HG02870 (cell line): ENCODE measurements around the gene SLC2A1.

Experiments
- ATAC-seq: cut with Tn5 transposase; IDR thresholded peaks from one replicate; pipeline ENCODE4 v1.9.1; 2021; ENCODE audit warnings: mild to moderate bottlenecking, moderate library complexity; ENCODE audit not compliant: unreplicated experiment

SLC2A1 gene

DNA sequence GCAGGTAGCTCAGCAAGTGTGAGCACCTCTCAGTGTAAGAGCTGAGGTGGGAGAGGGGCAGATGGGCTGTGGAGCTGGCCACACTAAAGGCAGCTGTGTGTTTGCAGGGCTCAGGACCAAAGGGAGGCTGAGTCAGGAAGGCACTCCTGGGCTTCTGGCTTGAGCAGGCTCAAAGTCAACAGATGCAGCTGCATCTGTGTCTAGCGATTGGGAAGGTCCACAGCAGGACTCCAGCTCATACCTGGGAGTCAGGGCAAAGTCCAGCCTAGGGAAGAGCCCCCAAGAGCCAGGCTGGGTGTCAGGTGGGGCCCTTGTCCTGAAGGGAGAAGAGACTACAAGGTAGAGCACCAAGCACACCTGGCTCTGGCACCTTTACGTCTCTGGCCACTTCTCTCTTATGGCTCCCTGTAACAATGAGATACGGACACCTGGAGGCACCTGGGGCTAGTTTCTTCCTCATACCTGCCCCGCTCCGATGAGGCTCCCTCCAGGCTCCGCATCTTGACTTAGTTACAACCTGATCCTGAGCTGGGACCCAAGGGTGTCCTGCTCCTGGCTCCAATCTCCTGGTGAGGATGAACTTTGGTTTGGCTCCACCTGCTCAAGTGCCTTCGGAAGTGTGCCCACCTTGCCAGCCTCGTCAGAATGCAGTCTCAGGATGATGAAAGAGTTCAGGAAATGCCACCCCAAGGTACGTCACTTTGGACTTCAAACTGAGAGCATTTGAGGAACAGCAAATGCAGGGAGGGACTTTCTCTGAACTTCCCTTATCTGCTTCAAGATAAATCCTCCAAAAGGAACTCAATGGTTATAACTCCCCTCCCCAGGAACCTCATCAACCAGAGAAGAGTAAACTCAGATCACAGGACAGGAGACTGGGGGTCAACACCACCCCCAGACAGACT is 21.5 kb upstream of the SLC2A1 start:
- no peak for ATAC-seq

DNA sequence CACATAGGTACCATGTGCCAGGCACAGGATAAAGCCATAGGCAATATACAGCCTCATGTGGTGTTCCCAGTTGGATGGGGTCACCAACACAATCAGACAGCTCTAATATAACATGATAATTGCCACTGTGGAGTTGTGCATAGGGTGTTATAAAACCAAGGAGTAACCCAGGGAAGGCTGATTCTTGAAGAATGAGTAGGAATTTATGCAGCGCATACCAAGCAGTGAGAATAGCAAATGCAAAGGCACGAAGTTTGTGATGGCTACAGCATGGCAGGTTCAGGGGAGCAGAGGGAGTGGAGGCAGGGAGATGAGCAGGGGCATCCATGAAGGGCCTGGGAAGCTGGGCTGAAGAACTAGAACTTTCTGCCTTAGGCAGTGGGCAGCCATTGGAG is 20.4 kb upstream of the SLC2A1 start:
- no peak for ATAC-seq

DNA sequence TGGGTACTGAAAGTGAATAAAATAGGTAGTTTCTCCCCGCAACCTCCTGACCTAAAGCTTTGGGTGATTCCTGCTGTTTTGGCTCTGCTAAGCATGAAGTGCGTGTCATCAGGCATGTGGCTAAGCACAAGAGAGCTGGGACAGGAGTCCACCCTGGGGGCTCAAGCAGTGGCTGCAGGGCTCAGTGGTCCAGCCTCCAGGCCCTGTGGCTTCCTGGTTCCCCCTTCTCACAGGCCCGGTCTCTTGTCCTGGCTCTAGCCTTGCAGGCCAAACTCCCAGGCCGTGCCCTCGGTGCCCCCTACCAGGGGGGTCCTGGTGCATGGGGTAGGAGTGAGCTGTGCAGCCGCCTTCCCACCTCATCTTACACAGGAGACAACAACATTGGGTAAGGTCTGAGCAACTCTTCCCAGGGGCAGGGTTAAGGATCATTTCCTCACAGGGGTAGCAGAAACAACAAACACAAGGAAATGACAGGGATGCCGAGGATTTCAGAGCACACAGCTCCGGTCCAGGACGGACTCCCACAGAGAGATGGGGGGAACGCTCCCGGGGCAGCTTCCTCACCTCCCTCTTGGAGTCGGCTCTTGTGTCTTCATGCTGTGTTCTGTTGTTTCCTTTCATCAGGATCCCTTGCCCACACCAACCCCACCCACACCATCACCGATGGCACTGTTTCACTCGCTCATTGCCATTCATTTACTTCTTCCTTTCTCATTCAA is 19.8 kb upstream of the SLC2A1 start:
- ATAC-seq, result no peak

DNA sequence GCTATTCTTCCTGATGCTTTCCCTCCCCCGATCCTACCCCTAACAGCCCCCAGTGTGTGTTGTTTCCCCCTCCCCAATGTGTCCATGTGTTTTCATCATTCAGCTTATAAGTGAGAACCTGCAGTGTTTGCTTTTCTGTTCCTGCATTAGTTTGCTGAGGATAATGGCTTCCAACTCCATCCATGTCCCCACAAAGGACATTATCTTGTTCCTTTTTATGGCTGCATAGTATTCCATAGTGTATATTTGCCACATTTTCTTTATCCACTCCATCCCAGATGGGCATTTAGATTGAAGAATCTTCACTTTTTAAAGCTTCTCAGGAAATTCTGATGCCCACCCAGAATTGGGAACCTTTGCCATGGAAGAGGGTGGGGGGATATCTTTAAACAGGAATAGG is 19.0 kb upstream of the SLC2A1 start:
- ATAC-seq, result no peak

DNA sequence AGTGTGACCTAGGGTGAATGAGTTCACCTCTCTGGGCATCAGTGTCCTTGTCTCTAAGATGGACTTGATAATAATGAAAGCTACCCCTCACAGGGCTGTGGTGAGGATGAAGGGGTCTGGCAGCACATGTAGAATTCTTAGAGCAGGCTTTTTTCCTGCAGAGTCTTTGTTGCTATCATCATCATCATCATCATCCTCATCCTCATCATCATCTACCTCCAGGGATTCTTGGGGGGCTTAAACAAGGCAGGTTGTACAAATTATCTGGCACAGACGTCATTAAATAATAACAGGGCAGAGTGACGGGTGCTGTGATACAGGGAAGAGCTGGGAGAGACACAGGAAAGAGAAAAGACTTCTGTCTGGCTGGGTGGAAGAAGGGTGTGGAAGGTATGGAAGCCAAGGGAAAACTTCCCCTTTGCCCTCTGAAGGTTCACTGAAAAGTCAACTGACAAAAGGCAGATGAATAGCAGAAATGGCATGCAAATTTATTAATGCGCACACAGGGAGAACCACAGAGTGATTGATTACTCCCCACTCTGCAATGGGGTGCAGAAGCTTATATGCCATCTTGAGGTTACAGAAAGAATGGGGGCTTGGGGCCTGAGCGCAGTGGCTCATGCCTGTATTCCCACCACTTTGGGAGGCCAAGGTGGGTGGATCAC is 17.0 kb upstream of the SLC2A1 start:
- no peak for ATAC-seq

DNA sequence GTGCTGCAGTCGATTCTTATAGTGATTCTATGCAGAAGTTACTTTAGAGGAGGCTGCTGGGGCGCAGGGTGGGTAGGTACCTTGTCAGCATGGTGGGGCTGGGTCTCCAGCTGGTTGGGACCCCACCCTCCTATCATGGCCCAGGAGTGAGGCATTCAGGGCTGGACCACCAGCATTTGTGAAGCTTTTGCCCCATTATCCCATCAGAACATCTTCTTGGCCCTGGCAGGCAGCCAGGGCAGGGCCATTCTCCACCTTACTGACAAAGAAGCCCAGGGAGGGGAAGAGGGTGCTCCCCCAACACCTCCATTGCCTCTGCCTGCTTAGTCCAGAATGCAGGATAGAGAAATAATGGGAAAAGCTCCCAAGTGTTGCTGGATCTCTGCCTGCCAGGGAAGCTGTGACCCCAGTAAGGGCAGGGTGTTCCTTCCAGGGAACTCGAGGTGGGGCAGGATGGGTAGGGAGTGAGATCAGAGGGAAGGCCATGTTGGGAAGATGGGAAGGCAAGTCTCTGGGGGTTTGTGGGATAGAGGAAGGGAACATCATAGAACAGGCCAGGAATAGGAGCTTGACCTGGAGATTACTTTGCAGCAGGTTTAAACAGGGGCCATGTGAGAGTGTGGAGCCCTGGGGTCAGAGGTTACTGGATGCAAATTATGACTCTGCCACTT is 16.2 kb upstream of the SLC2A1 start:
- no peak for ATAC-seq

DNA sequence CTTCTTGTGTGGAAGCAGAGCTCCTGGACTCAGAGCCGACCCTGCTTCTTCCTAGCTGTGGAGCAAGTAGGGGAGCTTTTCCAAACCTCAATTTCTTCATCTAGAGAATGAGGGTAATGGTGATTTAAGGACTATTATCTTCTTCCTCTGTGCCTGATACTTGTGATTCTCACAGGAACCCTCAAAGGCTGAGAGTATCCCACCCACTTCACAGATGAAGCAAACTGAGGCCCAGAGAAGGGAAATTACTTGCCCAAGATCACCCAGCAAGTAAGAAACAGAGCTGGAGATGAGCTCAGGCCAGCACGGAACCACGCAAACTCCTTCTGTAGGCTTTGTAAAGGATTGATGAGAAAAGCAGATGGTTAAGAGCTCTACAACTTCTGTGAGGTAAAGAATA is 15.1 kb upstream of the SLC2A1 start:
- no peak for ATAC-seq

DNA sequence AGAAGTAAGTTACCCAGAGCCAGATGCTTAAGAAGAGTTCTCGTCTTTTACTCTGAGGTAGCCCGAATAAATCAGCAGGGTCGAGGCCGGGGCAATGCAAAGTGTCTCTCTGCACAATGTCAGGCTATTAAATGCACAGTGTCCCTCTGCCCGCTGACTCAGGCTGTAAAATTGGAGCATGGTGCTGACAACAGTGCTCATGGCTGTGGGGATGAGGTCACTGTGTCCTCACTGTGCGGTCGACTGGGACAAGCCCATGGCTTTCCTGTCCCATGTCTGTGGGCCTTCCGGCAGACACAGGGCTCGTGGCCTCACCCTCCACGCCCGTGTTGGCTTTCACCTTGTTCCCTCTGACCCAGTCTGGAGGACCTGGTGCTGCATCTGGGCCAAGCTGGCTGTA is 14.6 kb upstream of the SLC2A1 start:
- no peak for ATAC-seq

DNA sequence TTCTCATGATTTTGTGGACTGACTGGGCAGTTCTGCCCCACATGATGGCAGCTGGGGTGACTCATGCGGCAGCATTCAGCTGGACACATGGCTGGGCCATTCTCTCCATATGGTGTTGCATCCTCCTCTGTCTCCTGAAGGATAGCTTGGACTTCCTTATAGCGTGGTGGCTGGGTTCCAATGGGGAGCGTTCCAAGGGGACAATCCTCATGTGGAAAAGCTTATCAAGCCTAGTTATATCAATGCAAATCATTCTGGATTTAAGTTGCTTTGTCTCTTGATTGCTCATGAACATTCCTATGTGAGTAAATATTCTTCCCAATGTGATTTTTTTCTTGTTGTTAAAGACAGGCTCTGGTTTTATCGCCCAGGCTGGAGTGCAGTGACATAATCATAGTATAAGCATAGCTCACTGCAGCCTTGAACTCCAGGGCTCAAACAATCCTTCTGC is 13.2 kb upstream of the SLC2A1 start:
- no peak for ATAC-seq

DNA sequence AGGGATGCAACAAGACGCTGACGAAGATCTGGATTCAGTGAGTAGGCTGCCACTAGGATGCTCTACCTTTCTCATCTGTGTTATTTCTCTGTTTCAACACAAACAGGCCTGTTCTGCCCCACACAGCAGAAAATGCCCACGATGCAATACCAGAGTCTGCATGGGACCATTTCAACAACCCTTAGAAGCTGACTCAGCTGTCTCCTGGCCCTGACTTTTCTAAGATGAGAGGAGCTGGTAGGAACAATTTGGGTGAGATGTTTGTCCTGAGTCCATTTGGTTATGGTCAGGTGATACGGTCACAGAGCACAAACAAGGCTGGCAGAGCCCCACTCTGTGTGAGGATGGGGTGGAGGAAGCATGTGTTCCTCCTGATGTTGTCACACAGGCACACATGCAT is 11.5 kb upstream of the SLC2A1 start:
- ATAC-seq, result no peak

DNA sequence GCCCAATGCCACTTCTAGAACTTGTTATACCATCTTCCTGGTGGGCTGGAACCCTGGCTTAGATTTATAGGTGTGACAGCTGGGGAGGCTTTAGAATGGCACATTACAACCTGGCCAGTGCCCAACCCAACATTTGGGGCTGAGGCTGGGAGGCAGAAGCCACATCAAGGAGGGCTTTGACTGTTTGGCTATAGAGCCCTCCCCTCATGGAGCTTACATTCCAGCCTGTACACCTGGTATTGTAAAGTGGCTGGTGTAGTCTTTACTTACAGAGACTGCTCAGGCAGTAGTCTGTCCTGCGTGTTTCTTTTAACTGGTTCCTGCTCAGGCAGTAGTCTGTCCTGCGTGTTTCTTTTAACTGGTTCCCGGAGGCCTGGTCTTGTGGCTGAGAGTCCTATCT is 10.0 kb upstream of the SLC2A1 start:
- no peak for ATAC-seq

DNA sequence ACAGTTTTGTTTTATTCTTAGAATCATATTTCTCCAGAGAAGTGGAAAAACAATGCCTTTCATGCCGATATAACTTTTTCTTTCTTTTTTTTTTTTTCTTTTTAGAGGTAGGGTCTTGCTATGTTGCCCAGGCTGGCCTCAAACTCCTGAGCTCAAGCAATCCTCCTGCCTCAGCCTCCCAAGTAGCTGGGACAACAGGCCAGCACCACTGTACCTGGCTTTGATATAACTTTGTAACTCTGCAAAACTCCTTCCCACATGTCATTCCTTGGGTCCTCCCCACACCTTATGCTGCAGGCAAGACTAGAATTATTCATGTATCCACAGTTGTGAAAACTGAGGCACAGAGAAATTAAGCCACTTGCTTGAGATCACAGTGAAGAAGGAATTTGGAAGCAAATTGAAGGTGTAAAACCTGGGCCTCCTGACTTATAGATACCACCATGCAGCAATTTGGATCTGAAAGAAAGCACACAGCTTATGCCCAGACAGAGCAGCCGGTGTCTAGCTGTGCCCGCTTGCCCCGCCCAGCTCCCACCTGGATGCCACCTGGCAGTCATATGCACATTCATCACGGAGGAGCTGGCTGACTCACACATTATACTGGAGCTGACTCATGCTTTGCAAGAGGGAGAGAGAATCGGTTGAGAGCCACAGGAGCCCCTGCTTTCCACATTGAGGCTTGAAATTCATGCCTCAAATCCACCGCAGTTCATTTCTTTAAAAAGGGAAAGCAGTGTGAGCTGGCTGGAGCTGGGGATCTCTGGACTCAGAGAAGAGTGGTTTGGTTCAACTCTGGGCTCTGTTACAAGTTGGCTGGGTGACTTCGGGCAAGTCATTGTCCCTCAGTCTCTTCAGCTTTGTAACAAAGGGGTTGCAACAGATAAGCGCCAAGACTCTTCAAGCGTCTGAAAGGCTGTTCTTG is 8.3 kb upstream of the SLC2A1 start:
- no peak for ATAC-seq

DNA sequence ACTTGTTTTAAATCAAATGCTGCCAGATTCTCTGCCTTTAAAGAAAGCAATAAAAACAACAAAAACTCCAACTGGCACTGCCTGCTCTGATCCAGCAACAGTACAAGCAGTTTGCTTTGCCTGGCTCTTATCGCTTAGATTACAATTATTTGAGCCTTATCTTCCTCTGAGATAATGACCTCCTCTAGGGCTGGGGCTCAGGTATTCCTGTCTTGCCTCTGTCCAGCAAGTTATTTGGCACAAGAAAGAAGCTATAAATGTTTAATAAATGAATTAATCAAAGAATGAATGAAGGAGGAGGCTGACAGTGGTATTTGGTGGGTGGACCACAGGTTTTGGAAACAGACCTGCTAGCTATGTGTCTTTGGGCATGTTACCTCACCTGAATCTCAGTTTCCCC is 6.7 kb upstream of the SLC2A1 start:
- no peak for ATAC-seq

DNA sequence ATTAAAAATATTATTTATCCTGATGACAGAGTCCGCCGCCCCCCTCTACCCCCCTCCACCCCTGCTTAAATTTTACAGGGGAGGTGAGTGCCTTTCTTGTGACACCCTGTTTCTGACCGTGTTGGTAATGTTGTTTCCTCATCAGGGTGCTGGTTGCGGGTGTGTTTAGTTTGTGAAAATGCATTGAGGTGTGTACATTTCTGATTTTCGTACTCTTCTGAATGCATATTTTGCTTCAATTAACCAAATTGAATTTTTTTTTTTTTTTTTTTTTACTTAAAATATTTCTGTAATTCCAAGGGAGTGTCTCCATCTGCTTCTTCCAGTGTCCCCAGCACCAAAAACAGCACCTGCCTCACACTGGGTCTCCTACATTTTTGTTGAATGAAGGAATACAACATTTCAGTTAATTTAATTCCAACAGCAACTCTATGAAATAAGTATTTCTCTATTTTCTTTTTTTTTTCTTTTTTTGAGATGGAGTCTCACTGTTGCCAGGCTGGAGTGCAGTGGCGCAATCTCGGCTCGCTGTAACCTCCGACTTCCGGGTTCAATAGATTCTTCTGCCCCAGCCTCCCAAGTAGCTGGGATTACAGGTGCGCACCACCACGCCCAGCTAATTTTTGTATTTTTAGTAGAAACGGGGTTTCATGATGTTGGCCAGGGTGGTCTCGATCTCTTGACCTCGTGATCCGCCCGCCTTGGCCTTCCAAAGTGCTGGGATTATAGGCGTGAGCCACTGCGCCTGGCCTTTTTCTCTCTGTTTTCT is 5.6 kb upstream of the SLC2A1 start:
- ATAC-seq, result no peak

DNA sequence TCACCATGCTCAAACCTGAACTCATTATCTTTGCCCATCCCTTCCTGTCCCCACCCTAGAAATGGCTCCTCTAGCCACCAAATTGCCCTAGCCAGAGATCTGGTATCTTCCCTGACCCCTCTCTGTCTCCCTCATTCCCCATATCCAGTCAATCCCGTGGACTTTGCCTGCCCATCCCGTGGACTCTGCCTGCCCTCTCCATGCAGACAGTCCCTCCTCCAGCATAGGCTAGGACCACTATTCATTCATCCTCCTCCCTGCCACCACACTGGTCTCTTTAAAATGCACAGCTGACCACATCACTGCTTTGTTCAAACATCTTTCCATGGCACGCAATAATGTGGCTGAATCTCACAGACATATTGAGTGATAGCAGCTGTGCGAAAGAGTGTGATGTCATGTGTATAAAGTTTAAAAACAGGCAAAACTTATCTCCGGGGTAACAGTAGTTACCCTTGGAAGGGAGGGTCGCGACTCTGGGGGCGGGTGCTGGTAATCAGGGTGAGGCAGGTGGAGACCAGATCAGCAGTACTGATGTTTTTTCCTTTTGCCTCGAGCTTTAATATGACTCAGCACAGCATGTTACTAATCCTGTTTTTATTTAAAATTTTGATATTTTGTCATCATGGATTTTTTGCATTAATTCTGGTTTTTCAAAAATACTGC is 4.8 kb upstream of the SLC2A1 start:
- no peak for ATAC-seq

DNA sequence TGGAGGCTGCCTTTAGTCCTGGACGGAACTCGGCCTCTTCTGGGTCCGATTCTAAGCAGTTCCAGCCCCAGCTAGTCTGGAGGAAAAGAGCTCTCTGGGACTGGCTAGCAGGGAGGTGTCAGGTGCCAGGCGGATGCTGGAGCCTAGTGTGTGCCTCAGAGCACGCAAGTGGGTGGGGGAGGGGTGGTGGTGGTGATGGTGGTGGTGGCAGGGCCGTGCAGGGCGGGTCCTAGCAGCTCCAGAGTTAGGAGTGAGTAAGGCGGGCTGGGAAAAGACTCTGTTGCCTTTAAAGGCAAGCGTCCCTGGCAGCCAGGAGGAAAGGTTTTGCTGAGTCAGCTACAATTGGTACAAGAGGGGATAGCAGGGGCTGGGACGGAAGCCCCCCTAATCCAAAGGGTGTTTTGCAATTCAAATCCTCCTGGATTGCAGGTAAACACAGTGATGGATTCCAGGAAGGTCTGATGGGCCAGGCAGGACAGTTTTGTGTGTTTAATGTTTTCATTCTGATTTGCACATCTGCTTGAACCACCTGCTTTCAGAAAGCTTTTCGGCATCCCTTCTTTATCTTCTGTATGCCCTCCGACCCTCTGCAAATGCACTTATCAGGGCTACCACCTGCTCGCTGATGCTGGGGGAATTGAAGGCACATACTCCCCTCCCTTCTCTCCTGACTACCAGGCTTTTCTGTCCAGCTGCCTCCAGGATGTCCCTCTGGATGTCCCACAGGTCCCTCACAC is 4.1 kb upstream of the SLC2A1 start:
- no peak for ATAC-seq

DNA sequence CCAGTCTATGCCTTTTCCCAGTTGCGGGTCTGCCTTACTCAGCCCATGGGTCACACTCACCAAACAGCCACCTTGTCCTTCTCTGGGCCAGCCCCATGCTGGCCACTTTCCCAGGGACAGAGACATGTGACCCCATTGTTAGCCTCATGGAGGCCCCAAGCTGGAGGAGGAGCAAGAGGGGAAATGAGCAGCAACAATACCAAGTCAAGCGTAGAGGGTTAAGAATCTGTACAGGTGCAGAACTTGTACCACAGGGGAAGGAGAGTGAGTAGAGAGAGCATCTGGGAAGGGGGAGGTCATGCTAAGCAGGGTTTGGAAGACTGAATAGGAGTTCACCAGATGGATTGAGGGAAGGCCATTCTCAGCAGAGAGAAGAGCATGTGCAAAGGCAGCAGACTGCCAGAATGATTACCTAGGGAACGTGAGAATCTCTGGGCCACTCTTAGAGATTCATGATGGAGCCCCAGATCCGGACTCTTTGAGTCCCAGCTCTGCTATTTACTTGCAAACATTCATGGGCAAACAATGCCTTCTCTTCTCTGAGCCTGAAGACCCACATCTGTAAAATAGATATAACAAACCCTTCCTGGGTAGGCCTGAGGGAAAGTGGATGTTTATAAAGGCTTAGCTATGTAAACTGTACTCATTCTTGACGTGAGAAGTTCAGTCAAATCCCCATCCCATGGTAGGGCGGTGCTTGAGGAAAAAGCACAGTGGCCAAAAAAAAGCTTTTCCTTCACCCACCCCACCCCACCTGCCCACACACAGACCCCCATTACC is 2.8 kb upstream of the SLC2A1 start:
- no peak for ATAC-seq
